ENCODE data around the gene SMIM41.
"Not testable (repeated sequence)": the region's sequence is repeated elsewhere in the genome, so short reads cannot be mapped to it uniquely, and the experiment has no call there.

- TF ChIP-seq EZH2 (IDR thresholded peaks at IDR 0.05; ENCODE audit: insufficient read depth, poor library complexity, severe bottlenecking); EZH2phosphoT487 (IDR thresholded peaks at IDR 0.05; ENCODE audit: insufficient read depth, low read depth): not testable (repeated sequence)
Observed at GRCh38 chr12:52117806-52118475, 38.4 kb downstream of the SMIM41 start.
